CD14-positive monocyte (primary cell): Measurements from ENCODE around the gene RTN4RL1. TPM values are rescaled to one million over a fixed set of nuclear protein-coding genes. Genes with fewer than 3 reads are reported as not detected.

ENCODE experiments used
- DNase-seq, 3 donors: peaks; one replicate each; pipeline ENCODE4 v3.0.0-alpha.2; 2011 to 2022
- H2AFZ ChIP-seq: 2 replicates; pipeline ENCODE4 v1.6.0; 2012; ENCODE audit warnings: mild to moderate bottlenecking, low read depth, low read length, inconsistent platforms; ENCODE audit not compliant: insufficient read depth, poor library complexity, severe bottlenecking
- H3K27ac ChIP-seq, 2 donors: 1 replicate in 1 of 2; 2 replicates in 1 of 2; pipeline ENCODE4 v1.5.1; 2012 to 2013; ENCODE audit warnings: low read length in 2 of 2, control low read depth in 1 of 2, inconsistent platforms in 1 of 2, low read depth in 1 of 2, mild to moderate bottlenecking in 1 of 2
- H3K27me3 ChIP-seq, 2 donors: one replicate each; pipeline versions ENCODE4 v1.6.0 to v1.6.1; 2011 to 2013; ENCODE audit warnings: low read length in 2 of 2; ENCODE audit not compliant: control insufficient read depth in 2 of 2, insufficient read depth in 2 of 2
- H3K36me3 ChIP-seq, 2 donors: replicated peaks in 1 of 2; 1 replicate in 1 of 2; 2 replicates in 1 of 2; pipeline versions ENCODE4 v1.5.1 to v1.6.1; 2012 to 2013; ENCODE audit warnings: low read length in 2 of 2, control low read depth in 1 of 2, inconsistent platforms in 1 of 2, mild to moderate bottlenecking in 1 of 2; ENCODE audit not compliant: insufficient read depth in 2 of 2, control insufficient read depth in 1 of 2
- H3K4me1 ChIP-seq, 2 donors: 1 replicate in 1 of 2; 2 replicates in 1 of 2; pipeline versions ENCODE4 v1.5.1 to v1.6.1; 2012 to 2013; ENCODE audit warnings: low read length in 2 of 2, control low read depth in 1 of 2, inconsistent platforms in 1 of 2, mild to moderate bottlenecking in 1 of 2, moderate library complexity in 1 of 2; ENCODE audit not compliant: insufficient read depth in 2 of 2, control insufficient read depth in 1 of 2
- H3K4me2 ChIP-seq: replicated peaks from 2 replicates; pipeline ENCODE3; 2012; ENCODE audit warnings: low read length, moderate library complexity, mild to moderate bottlenecking; ENCODE audit not compliant: poor library complexity, severe bottlenecking; ENCODE audit errors: extremely low read depth
- H3K4me3 ChIP-seq, 3 experiments: fragments of 200-600 bp in 1 of 3; sonication (generic) in 1 of 3; replicated peaks in 1 of 3; 1 replicate in 2 of 3; 2 replicates in 1 of 3; pipeline ENCODE4 v1.5.1; 2011 to 2013; ENCODE audit warnings: low read length in 3 of 3, mild to moderate bottlenecking in 3 of 3, control low read depth in 2 of 3, low read depth in 2 of 3, inconsistent platforms in 1 of 3, moderate library complexity in 1 of 3
- H3K79me2 ChIP-seq: 2 replicates; pipeline ENCODE4 v1.6.0; 2012; ENCODE audit warnings: mild to moderate bottlenecking, control low read depth, inconsistent platforms, low read length, moderate library complexity; ENCODE audit not compliant: insufficient read depth
- H3K9ac ChIP-seq: 2 replicates; pipeline ENCODE4 v1.6.0; 2017; ENCODE audit warnings: low read length, mild to moderate bottlenecking; ENCODE audit not compliant: insufficient read depth, poor library complexity, severe bottlenecking
- H3K9me3 ChIP-seq, 2 donors: replicated peaks in 1 of 2; 1 replicate in 1 of 2; 2 replicates in 1 of 2; pipeline versions ENCODE4 v1.5.1 to v1.6.1; 2012 to 2013; ENCODE audit warnings: low read length in 2 of 2, control low read depth in 1 of 2; ENCODE audit not compliant: control insufficient read depth in 1 of 2, insufficient read depth in 1 of 2
- H4K20me1 ChIP-seq: 2 replicates; pipeline ENCODE4 v1.6.0; 2012; ENCODE audit warnings: mild to moderate bottlenecking, low read length, control low read depth, moderate library complexity; ENCODE audit not compliant: insufficient read depth
- H3K27ac Mint-ChIP-seq, 7 donors: one replicate each; pipeline ENCODE4 v1.8.0; 2020; ENCODE audit warnings: mild to moderate bottlenecking in 7 of 7, mixed read lengths in 7 of 7, moderate library complexity in 6 of 7, inconsistent platforms in 2 of 7
- H3K27me3 Mint-ChIP-seq, 3 donors: one replicate each; pipeline ENCODE4 v1.8.0; 2021 to 2022; ENCODE audit warnings: low read depth in 3 of 3, mild to moderate bottlenecking in 3 of 3, mixed read lengths in 3 of 3, moderate library complexity in 3 of 3, inconsistent platforms in 1 of 3
- H3K36me3 Mint-ChIP-seq, 2 donors: one replicate each; pipeline ENCODE4 v1.8.0; 2020; ENCODE audit warnings: mixed read lengths in 2 of 2, inconsistent platforms in 1 of 2, mild to moderate bottlenecking in 1 of 2
- H3K4me1 Mint-ChIP-seq: one replicate; pipeline ENCODE4 v1.8.0; 2020; ENCODE audit warnings: mild to moderate bottlenecking, mixed read lengths
- H3K4me3 Mint-ChIP-seq, 2 donors: one replicate each; pipeline ENCODE4 v1.8.0; 2020; ENCODE audit warnings: mild to moderate bottlenecking in 2 of 2, mixed read lengths in 2 of 2, moderate library complexity in 1 of 2
- H3K9me3 Mint-ChIP-seq, 7 donors: one replicate each; pipeline ENCODE4 v1.8.0; 2020 to 2022; ENCODE audit warnings: mixed read lengths in 7 of 7, mild to moderate bottlenecking in 6 of 7, moderate library complexity in 6 of 7, inconsistent platforms in 2 of 7
- CTCF ChIP-seq: fragments of 200-600 bp; IDR thresholded peaks from one replicate; pipeline ENCODE4 v1.8.0; 2022; ENCODE audit warnings: antibody characterized with exemption, mild to moderate bottlenecking
- WGBS: methylation state at CpG from one replicate; pipeline ENCODE4 v1.1.5; 2013; ENCODE audit warnings: missing lambda C conversion rate; ENCODE audit not compliant: insufficient coverage; 5-methylcytosine and 5-hydroxymethylcytosine counted together
- intact Hi-C, 2 donors: fragments of 100-400 bp; cut with micrococcal nuclease; formaldehyde crosslinking; loops; one replicate each; pipeline versions ENCODE4 v1.15.0 to v1.15.1; 2023
- polyA plus RNA-seq, 3 donors: library from polyadenylated mRNA; depleted of rRNA in 1 of 3; unstranded in 2 of 3; stranded (reverse) in 1 of 3; fragments of 300-500 nt in 2 of 3; fragments of >200 nt in 1 of 3; fragmentation: Illumina TruSeq in 2 of 3; gene quantifications; 1 replicate in 2 of 3; 2 replicates in 1 of 3; pipeline ENCODE4 v1.2.3, GENCODE V29; 2012 to 2021

RTN4RL1 gene
- polyA plus RNA-seq, 3 donors: 0.07 to 0.29 (median 0.11) TPM

GRCh38 chr17:1997927-1998742, 27.0 kb downstream of the RTN4RL1 start:
- Histone ChIP-seq H3K79me2 (no peaks in the 10 kb centered on the region), H3K4me1 (peaks cover 0 to 5% of the 10 kb centered on the region in 2 donors), H3K27ac (no peak overlapping the region), H3K4me3 (no peak overlapping the region), H2AFZ (no peak overlapping the region), H3K36me3 (no peaks in the 10 kb centered on the region), H4K20me1 (no peaks in the 10 kb centered on the region), H3K4me2 (peak overlapping the region; percentile 4), H3K9ac (no peak overlapping the region), H3K27me3 (peaks cover 7 to 46% of the 10 kb centered on the region in 2 donors), H3K9me3 (no peaks in the 10 kb centered on the region)
- intact Hi-C loops: no loop called here
- no peaks in the 10 kb centered on the region for H3K4me1 Mint-ChIP-seq
- under 1% methylated on average over 70 of the region's 92 CpGs for WGBS
- no peak overlapping the region for H3K27ac Mint-ChIP-seq
- TF ChIP-seq CTCF: no peak
- H3K9me3 Mint-ChIP-seq: peaks cover 0 to 12% (median 5%) of the 10 kb centered on the region in 7 donors
- H3K4me3 Mint-ChIP-seq: no peak overlapping the region
- no peak for DNase-seq
- no peaks in the 10 kb centered on the region for H3K36me3 Mint-ChIP-seq
- H3K27me3 Mint-ChIP-seq: peaks cover 41 to 70% (median 52%) of the 10 kb centered on the region in 3 donors

GRCh38 chr17:1997289-1997926, 27.7 kb downstream of the RTN4RL1 start:
- H3K79me2 ChIP-seq: no peaks in the 10 kb centered on the region
- Mint-ChIP-seq H3K27ac (no peak overlapping the region), H3K27me3 (peaks cover 41 to 74% (median 54%) of the 10 kb centered on the region in 3 donors), H3K36me3 (no peaks in the 10 kb centered on the region), H3K4me3 (peak overlapping the region in 1 of 2 donors; percentile 56), H3K9me3 (peaks cover 0 to 12% (median 5%) of the 10 kb centered on the region in 7 donors), H3K4me1 (no peaks in the 10 kb centered on the region)
- H3K4me3 ChIP-seq: no peak overlapping the region
- no peak overlapping the region for H3K27ac ChIP-seq
- H3K9me3 ChIP-seq: no peaks in the 10 kb centered on the region
- WGBS: 67% methylated on average over 19 of the region's 22 CpGs
- no peaks in the 10 kb centered on the region for H4K20me1 ChIP-seq
- no peaks in the 10 kb centered on the region for H3K36me3 ChIP-seq
- peaks cover 7 to 46% of the 10 kb centered on the region in 2 donors for H3K27me3 ChIP-seq
- TF ChIP-seq CTCF: no peak
- no peak overlapping the region for H2AFZ ChIP-seq
- no peak overlapping the region for H3K9ac ChIP-seq
- intact Hi-C loops: no loop called here
- no peak overlapping the region for H3K4me2 ChIP-seq
- DNase-seq: no peak
- H3K4me1 ChIP-seq: peaks cover 0 to 5% of the 10 kb centered on the region in 2 donors
